Duodenal mucosa (tissue), 2 donors: ENCODE measurements around the gene ZNF248.

ENCODE experiments used
- H3K27ac ChIP-seq: one replicate; pipeline ENCODE4 v1.7.0; 2013; ENCODE audit warnings: low read depth, low read length
- H3K27me3 ChIP-seq, 2 donors: one replicate each; pipeline ENCODE4 v1.7.0; 2013; ENCODE audit warnings: low read length in 2 of 2, control low read depth in 1 of 2; ENCODE audit not compliant: insufficient read depth in 2 of 2, control insufficient read depth in 1 of 2
- H3K36me3 ChIP-seq, 2 donors: one replicate each; pipeline ENCODE4 v1.7.0; 2013; ENCODE audit warnings: low read length in 2 of 2, control low read depth in 1 of 2; ENCODE audit not compliant: insufficient read depth in 2 of 2, control insufficient read depth in 1 of 2
- H3K4me1 ChIP-seq, 2 donors: one replicate each; pipeline ENCODE4 v1.7.0; 2013; ENCODE audit warnings: low read length in 2 of 2, control low read depth in 1 of 2; ENCODE audit not compliant: insufficient read depth in 2 of 2, control insufficient read depth in 1 of 2
- H3K4me3 ChIP-seq, 2 donors: one replicate each; pipeline ENCODE4 v1.7.0; 2013; ENCODE audit warnings: low read length in 2 of 2, low read depth in 1 of 2
- H3K9ac ChIP-seq, 2 donors: one replicate each; pipeline ENCODE4 v1.7.0; 2013; ENCODE audit warnings: low read length in 2 of 2, low read depth in 1 of 2
- H3K9me3 ChIP-seq, 2 donors: one replicate each; pipeline ENCODE4 v1.7.0; 2013; ENCODE audit warnings: low read length in 2 of 2, control low read depth in 1 of 2; ENCODE audit not compliant: control insufficient read depth in 1 of 2

The ZNF248 gene

DNA sequence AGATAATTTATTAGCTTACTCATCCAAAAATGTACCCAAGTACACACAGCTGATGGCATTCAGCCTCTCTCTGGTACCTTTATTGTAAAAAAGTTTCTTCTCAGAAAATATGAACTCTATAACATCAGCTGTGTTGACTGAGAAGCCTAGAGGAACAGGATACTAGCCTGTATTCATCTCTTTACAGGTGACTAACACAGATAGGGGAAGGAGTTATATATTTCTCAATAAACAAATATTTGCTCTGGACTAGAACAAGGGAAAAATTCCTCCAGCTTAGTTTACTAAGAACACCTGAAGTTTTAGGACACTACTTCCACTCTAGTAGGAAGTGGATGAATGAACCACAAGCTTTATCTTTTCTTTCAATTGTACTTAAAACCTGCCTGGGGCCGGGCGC lies 67.8 kb downstream of the ZNF248 start:
- no peak overlapping the region for H3K9ac ChIP-seq
- H3K9me3 ChIP-seq, result peaks cover 16 to 26% of the 10 kb centered on the region in 2 donors
- no peak overlapping the region for H3K27ac ChIP-seq
- no peak overlapping the region for H3K4me3 ChIP-seq
- no peaks in the 10 kb centered on the region for H3K27me3 ChIP-seq
- H3K36me3 ChIP-seq, result no peaks in the 10 kb centered on the region
- no peaks in the 10 kb centered on the region for H3K4me1 ChIP-seq

GRCh38 chr10:37784678-37785077 lies 72.7 kb downstream of the ZNF248 start:
- Histone ChIP-seq H3K4me1 (no peaks in the 10 kb centered on the region), H3K9me3 (peaks cover 13 to 27% of the 10 kb centered on the region in 2 donors), H3K27ac (no peak overlapping the region), H3K36me3 (no peaks in the 10 kb centered on the region), H3K27me3 (no peaks in the 10 kb centered on the region), H3K9ac (no peak overlapping the region), H3K4me3 (no peak overlapping the region)

DNA sequence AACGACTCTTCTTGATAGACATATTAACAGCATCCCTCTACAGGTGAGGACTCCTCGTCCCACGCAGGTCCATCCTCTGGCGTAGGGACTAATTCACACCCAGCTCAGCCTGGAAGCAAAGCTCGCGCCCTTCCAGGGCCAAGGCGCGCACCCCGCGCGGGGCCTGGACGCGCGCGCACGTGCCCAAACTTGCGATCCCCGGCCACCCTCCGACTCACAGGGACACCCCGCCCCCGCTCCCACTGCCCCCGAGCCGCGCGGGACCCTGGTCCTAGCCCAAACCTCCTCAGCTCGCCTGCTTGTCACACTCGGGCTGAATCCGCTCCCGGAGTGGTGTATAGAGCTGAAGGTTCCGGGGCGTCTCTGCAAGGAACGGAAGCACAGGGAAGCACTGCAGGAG lies 76.9 kb downstream of the ZNF248 start:
- H3K4me1 ChIP-seq, result no peaks in the 10 kb centered on the region
- no peak overlapping the region for H3K9ac ChIP-seq
- no peaks in the 10 kb centered on the region for H3K36me3 ChIP-seq
- peaks cover 15 to 22% of the 10 kb centered on the region in 2 donors for H3K9me3 ChIP-seq
- H3K27ac ChIP-seq, result no peak overlapping the region
- no peak overlapping the region for H3K4me3 ChIP-seq
- H3K27me3 ChIP-seq, result no peaks in the 10 kb centered on the region

DNA sequence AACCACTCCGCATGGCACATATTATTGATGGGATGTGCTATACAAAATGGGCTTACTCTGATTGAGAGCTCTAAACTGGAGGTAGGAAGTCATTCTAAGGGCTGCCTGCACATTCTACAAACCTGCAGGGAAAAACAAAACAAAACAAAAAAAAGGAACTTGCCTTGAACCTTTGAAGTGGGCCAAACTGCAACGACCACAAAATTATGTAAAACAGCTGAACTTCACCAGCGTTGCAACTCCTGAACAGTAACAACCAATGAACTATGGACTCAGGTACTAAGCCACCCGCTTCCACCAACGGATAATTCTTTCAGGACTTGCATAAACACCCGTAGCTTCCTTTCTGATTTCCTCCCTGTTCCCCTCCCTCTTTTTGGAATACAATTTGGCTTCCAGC lies 80.4 kb downstream of the ZNF248 start:
- Histone ChIP-seq H3K9me3 (peaks cover 17 to 19% of the 10 kb centered on the region in 2 donors), H3K4me1 (no peaks in the 10 kb centered on the region), H3K4me3 (no peak overlapping the region), H3K27ac (no peak overlapping the region), H3K9ac (no peak overlapping the region), H3K36me3 (no peaks in the 10 kb centered on the region), H3K27me3 (no peaks in the 10 kb centered on the region)

- no peaks in the 10 kb centered on the region for H3K36me3 ChIP-seq
- H3K4me1 ChIP-seq, result no peaks in the 10 kb centered on the region
- H3K9ac ChIP-seq, result no peak overlapping the region
- H3K4me3 ChIP-seq, result no peak overlapping the region
- H3K27ac ChIP-seq, result no peak overlapping the region
- no peaks in the 10 kb centered on the region for H3K27me3 ChIP-seq
- H3K9me3 ChIP-seq, result peaks cover 10 to 14% of the 10 kb centered on the region in 2 donors
Measured at GRCh38 chr10:37775612-37776011, 81.8 kb downstream of the ZNF248 start.

- Histone ChIP-seq H3K27me3 (no peaks in the 10 kb centered on the region), H3K9me3 (peaks cover 10 to 14% of the 10 kb centered on the region in 2 donors), H3K9ac (no peak overlapping the region), H3K4me1 (no peaks in the 10 kb centered on the region), H3K27ac (no peak overlapping the region), H3K4me3 (no peak overlapping the region), H3K36me3 (no peaks in the 10 kb centered on the region)
Measured at GRCh38 chr10:37774351-37774750, 83.1 kb downstream of the ZNF248 start.

DNA sequence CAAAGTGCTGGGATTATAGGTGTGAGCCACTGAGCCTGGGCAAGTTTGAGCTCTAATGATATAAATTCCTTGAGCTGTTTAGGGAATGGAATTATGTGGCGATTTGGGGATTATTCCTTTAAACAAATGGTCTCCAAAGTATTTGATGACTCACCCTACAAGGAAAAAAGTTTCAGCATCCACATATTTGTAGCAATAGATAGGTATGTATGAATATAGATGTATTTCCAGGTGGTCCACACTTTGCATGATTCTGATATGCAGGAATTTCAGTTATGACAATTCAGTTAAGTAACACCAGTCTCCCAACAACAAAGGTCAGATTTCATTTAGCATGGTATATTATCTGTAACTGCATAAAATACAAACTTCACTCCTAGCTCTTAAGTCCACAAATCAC lies 92.2 kb downstream of the ZNF248 start:
- no peak overlapping the region for H3K27ac ChIP-seq
- H3K4me1 ChIP-seq, result no peaks in the 10 kb centered on the region
- H3K9ac ChIP-seq, result no peak overlapping the region
- peak overlapping the region in 1 of 2 donors; percentile 10 for H3K4me3 ChIP-seq
- no peaks in the 10 kb centered on the region for H3K36me3 ChIP-seq
- peaks cover 6 to 13% of the 10 kb centered on the region in 2 donors for H3K9me3 ChIP-seq
- H3K27me3 ChIP-seq, result no peaks in the 10 kb centered on the region

- H3K27ac ChIP-seq, result no peak overlapping the region
- H3K4me1 ChIP-seq, result no peaks in the 10 kb centered on the region
- no peak overlapping the region for H3K4me3 ChIP-seq
- H3K36me3 ChIP-seq, result no peaks in the 10 kb centered on the region
- H3K9me3 ChIP-seq, result peaks cover 6 to 13% of the 10 kb centered on the region in 2 donors
- H3K27me3 ChIP-seq, result no peaks in the 10 kb centered on the region
- no peak overlapping the region for H3K9ac ChIP-seq
Measured at GRCh38 chr10:37763132-37763531, 94.3 kb downstream of the ZNF248 start.

GRCh38 chr10:37762287-37762686 lies 95.1 kb downstream of the ZNF248 start:
- Histone ChIP-seq H3K27me3 (no peaks in the 10 kb centered on the region), H3K36me3 (no peaks in the 10 kb centered on the region), H3K27ac (no peak overlapping the region), H3K4me1 (no peaks in the 10 kb centered on the region), H3K9me3 (peaks cover 6 to 13% of the 10 kb centered on the region in 2 donors), H3K9ac (no peak overlapping the region), H3K4me3 (no peak overlapping the region)

DNA sequence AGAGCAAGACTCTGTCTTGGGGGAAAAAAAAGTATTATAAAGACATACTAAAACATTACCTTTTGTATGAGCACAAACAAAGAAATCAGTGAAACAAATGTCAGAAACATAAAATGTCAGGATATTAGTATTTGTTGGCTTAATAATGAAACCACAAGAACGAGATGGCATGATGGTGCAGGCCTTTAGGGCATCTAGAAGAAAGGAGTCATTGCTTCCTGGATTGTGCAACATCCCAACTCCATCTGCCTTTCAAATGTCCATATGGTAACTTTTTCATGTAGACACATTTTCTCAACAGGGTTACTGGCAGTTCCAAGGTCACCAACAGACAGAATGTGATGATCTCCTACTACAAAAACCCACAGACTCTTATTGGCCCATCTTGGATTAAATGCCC lies 96.6 kb downstream of the ZNF248 start:
- Histone ChIP-seq H3K4me1 (no peaks in the 10 kb centered on the region), H3K9me3 (peaks cover 6 to 13% of the 10 kb centered on the region in 2 donors), H3K36me3 (no peaks in the 10 kb centered on the region), H3K9ac (no peak overlapping the region), H3K4me3 (no peak overlapping the region), H3K27ac (no peak overlapping the region), H3K27me3 (no peaks in the 10 kb centered on the region)

GRCh38 chr10:37758074-37758473 lies 99.3 kb downstream of the ZNF248 start:
- Histone ChIP-seq H3K9me3 (peaks cover 0 to 17% of the 10 kb centered on the region in 2 donors), H3K4me1 (no peaks in the 10 kb centered on the region), H3K9ac (no peak overlapping the region), H3K27ac (no peak overlapping the region), H3K36me3 (no peaks in the 10 kb centered on the region), H3K27me3 (no peaks in the 10 kb centered on the region), H3K4me3 (no peak overlapping the region)
